Fibroblast of the aortic adventitia (primary cell): ENCODE results near the gene ZNF683. TPM values are rescaled to one million over a fixed set of nuclear protein-coding genes. Genes with fewer than 3 reads are reported as not detected.

Source experiments
- DNase-seq: peaks from one replicate; pipeline ENCODE4 v3.0.0-alpha.2; 2010; ENCODE audit warnings: low read depth
- H3K4me3 ChIP-seq: 2 replicates; pipeline ENCODE4 v1.5.1; 2011; ENCODE audit warnings: low read depth, mild to moderate bottlenecking, control low read depth, low read length, moderate library complexity
- CTCF ChIP-seq: IDR thresholded peaks from 2 replicates; pipeline ENCODE4 v1.5.1; 2011; ENCODE audit warnings: mild to moderate bottlenecking, low read length, control low read depth, inconsistent platforms; ENCODE audit not compliant: insufficient read depth
- total RNA-seq: library from RNA; depleted of rRNA; stranded (reverse); fragments of >200 nt; gene quantifications from 2 replicates; pipeline ENCODE4 v1.2.3, GENCODE V29; 2012; ENCODE audit warnings: low replicate concordance

The ZNF683 gene
- total RNA-seq, 1 donor: not detected

GRCh38 chr1:26358411-26359384 is 13.9 kb downstream of the ZNF683 start:
- TF ChIP-seq CTCF: no peak
- H3K4me3 ChIP-seq: no peak overlapping the region
- DNase-seq: no peak

- DNase-seq: no peak
- no peak for TF ChIP-seq CTCF
- no peak overlapping the region for H3K4me3 ChIP-seq
Measured at GRCh38 chr1:26357121-26357602, 15.4 kb downstream of the ZNF683 start.

GRCh38 chr1:26356106-26356505 is 16.4 kb downstream of the ZNF683 start:
- no peak for TF ChIP-seq CTCF
- H3K4me3 ChIP-seq: no peak overlapping the region
- DNase-seq: no peak

- DNase-seq: no peak
- H3K4me3 ChIP-seq: no peak overlapping the region
- no peak for TF ChIP-seq CTCF
Measured at GRCh38 chr1:26354972-26355371, 17.6 kb downstream of the ZNF683 start.

GRCh38 chr1:26353976-26354820 is 18.4 kb downstream of the ZNF683 start, which contains the start of gene CRYBG2:
TSS of gene CRYBG2 (minus strand) at chr1:26354130. CDS start at chr1:26346657, 7,473 bp downstream.
- no peak within 1 kb of the TSS for H3K4me3 ChIP-seq
- no peak for DNase-seq
- TF ChIP-seq CTCF: no peak

GRCh38 chr1:26353210-26353859 is 19.2 kb downstream of the ZNF683 start:
- no peak for DNase-seq
- H3K4me3 ChIP-seq: no peak overlapping the region
- no peak for TF ChIP-seq CTCF
